T-helper 1 cell (primary cell): ENCODE data around the gene PRSS57.
A peak's percentile ranks its signal among the peaks of the same experiment; 100 is the strongest.

Source experiments
- DNase-seq, 5 donors: peaks; one replicate each; pipeline ENCODE4 v3.0.0-alpha.2; 2012 to 2020

Gene PRSS57

GRCh38 chr19:648904-649801 lies 46.1 kb downstream of the PRSS57 start:
- no peak for DNase-seq

- no peak for DNase-seq
These were observed 46.9 kb downstream of the PRSS57 start for GRCh38 chr19:648305-648704.

GRCh38 chr19:647566-648284 lies 47.5 kb downstream of the PRSS57 start:
- DNase-seq = no peak

- DNase-seq = no peak
These were observed 48.3 kb downstream of the PRSS57 start for GRCh38 chr19:646779-647565.

GRCh38 chr19:645912-646778 lies 49.1 kb downstream of the PRSS57 start:
- no peak for DNase-seq

GRCh38 chr19:644789-645188 lies 50.5 kb downstream of the PRSS57 start:
- DNase-seq = no peak

- DNase-seq = no peak
These were observed 50.9 kb downstream of the PRSS57 start for GRCh38 chr19:644363-644762.

GRCh38 chr19:643736-644135 lies 51.5 kb downstream of the PRSS57 start:
- no peak for DNase-seq

GRCh38 chr19:642767-643727 lies 52.2 kb downstream of the PRSS57 start:
- DNase-seq = no peak

- no peak for DNase-seq
These were observed 53.5 kb downstream of the PRSS57 start for GRCh38 chr19:641702-642101.

- no peak for DNase-seq
These were observed 54.6 kb downstream of the PRSS57 start for GRCh38 chr19:640606-641189.

- DNase-seq = no peak
These were observed 55.1 kb downstream of the PRSS57 start for GRCh38 chr19:640161-640558.

GRCh38 chr19:639253-640160 lies 55.7 kb downstream of the PRSS57 start, which contains the start of gene FGF22:
Gene FGF22, plus strand, starts transcription at chr19:639879. Its CDS starts 47 bp downstream, at chr19:639926.
- DNase-seq = peak; percentile 90 to 97 (median 96)

GRCh38 chr19:638906-639252 lies 56.4 kb downstream of the PRSS57 start:
- no peak for DNase-seq
